HEK293T (cell line): ENCODE measurements around the gene PPDPF.

ENCODE experiments used
- BHLHE40 ChIP-seq: fragments of 450-650 bp; IDR thresholded peaks from 2 replicates; pipeline ENCODE4 v1.6.1; 2016; ENCODE audit warnings: mild to moderate bottlenecking, moderate library complexity, borderline replicate concordance
- FOXA1 ChIP-seq: fragments of 450-650 bp; IDR thresholded peaks from 2 replicates; pipeline ENCODE4 v1.6.1; 2016; ENCODE audit warnings: mild to moderate bottlenecking
- FOXK2 ChIP-seq: fragments of 450-650 bp; IDR thresholded peaks from 2 replicates; pipeline ENCODE4 v1.6.1; 2016; ENCODE audit warnings: mild to moderate bottlenecking
- FOXM1 ChIP-seq: fragments of 450-650 bp; IDR thresholded peaks from 2 replicates; pipeline ENCODE4 v1.6.1; 2017; ENCODE audit warnings: mild to moderate bottlenecking, borderline replicate concordance
- HDGF ChIP-seq: fragments of 450-650 bp; IDR thresholded peaks from 2 replicates; pipeline ENCODE4 v1.6.1; 2017; ENCODE audit warnings: antibody characterized with exemption, borderline replicate concordance
- SP1 ChIP-seq: fragments of 450-650 bp; IDR thresholded peaks from 2 replicates; pipeline ENCODE4 v1.6.1; 2017
- SUZ12 ChIP-seq: fragments of 450-650 bp; IDR thresholded peaks from 2 replicates; pipeline ENCODE4 v1.6.1; 2016; ENCODE audit warnings: mild to moderate bottlenecking
- TARDBP ChIP-seq: fragments of 450-650 bp; IDR thresholded peaks from 2 replicates; pipeline ENCODE4 v1.6.1; 2016

GRCh38 chr20:63525185-63525584 is 4.6 kb downstream of the PPDPF start:
- TF ChIP-seq SUZ12 (no peak), SP1 (no peak), FOXM1 (no peak), TARDBP (no peak), FOXA1 (no peak), HDGF (no peak), FOXK2 (no peak), BHLHE40 (no peak)
